Mesendoderm (in vitro differentiated cells): ENCODE data around the gene ALOX5AP.
A peak's percentile ranks its signal among the peaks of the same experiment; 100 is the strongest.

Experiments
- DNase-seq: peaks from one replicate; pipeline ENCODE4 v3.0.0; 2013
- H2AK5ac ChIP-seq: 2 replicates; pipeline ENCODE4 v1.6.1; 2013; ENCODE audit warnings: low read length, inconsistent platforms
- H2BK120ac ChIP-seq: 2 replicates; pipeline ENCODE4 v1.6.1; 2013; ENCODE audit warnings: low read depth, mild to moderate bottlenecking, low read length, moderate library complexity, mixed read lengths
- H2BK15ac ChIP-seq: replicated peaks from 2 replicates; pipeline ENCODE4 v1.6.1; 2013; ENCODE audit warnings: low read depth, mild to moderate bottlenecking, moderate library complexity
- H2BK5ac ChIP-seq: 2 replicates; pipeline ENCODE4 v1.6.1; 2013; ENCODE audit warnings: low read length, inconsistent platforms
- H3K18ac ChIP-seq: 2 replicates; pipeline ENCODE4 v1.6.1; 2013; ENCODE audit warnings: mild to moderate bottlenecking, low read length, mixed read lengths
- H3K23ac ChIP-seq: one replicate; pipeline ENCODE4 v1.6.1; 2013; ENCODE audit warnings: low read length
- H3K27ac ChIP-seq: 2 replicates; pipeline ENCODE4 v1.5.1; 2013; ENCODE audit warnings: low read depth, mild to moderate bottlenecking, inconsistent platforms, low read length, moderate library complexity
- H3K27me3 ChIP-seq: 2 replicates; pipeline ENCODE4 v1.6.1; 2013; ENCODE audit warnings: low read length, control low read depth, mild to moderate bottlenecking, inconsistent platforms; ENCODE audit not compliant: insufficient read depth, poor library complexity
- H3K36me3 ChIP-seq: 2 replicates; pipeline ENCODE4 v1.6.1; 2013; ENCODE audit warnings: low read length, inconsistent platforms; ENCODE audit not compliant: control insufficient read depth, insufficient read depth
- H3K4ac ChIP-seq: one replicate; pipeline ENCODE4 v1.6.1; 2013; ENCODE audit warnings: low read depth, mild to moderate bottlenecking, low read length, moderate library complexity
- H3K4me1 ChIP-seq: 2 replicates; pipeline ENCODE4 v1.6.1; 2013; ENCODE audit warnings: low read depth, low read length, inconsistent platforms; ENCODE audit not compliant: control insufficient read depth
- H3K4me2 ChIP-seq: 2 replicates; pipeline ENCODE4 v1.6.1; 2013; ENCODE audit warnings: low read length
- H3K4me3 ChIP-seq: 2 replicates; pipeline ENCODE4 v1.5.1; 2013; ENCODE audit warnings: mild to moderate bottlenecking, low read length
- H3K56ac ChIP-seq: one replicate; pipeline ENCODE4 v1.6.1; 2013; ENCODE audit warnings: low read length
- H3K79me1 ChIP-seq: 2 replicates; pipeline ENCODE4 v1.6.1; 2013; ENCODE audit warnings: low read length, inconsistent platforms
- H3K79me2 ChIP-seq: 2 replicates; pipeline ENCODE4 v1.6.1; 2013; ENCODE audit warnings: mild to moderate bottlenecking, low read length; ENCODE audit not compliant: control insufficient read depth, insufficient read depth
- H3K9ac ChIP-seq: 2 replicates; pipeline ENCODE4 v1.6.1; 2013; ENCODE audit warnings: low read length, inconsistent platforms
- H4K5ac ChIP-seq: one replicate; pipeline ENCODE4 v1.6.1; 2013; ENCODE audit warnings: low read length
- H4K8ac ChIP-seq: one replicate; pipeline ENCODE4 v1.6.1; 2013; ENCODE audit warnings: low read depth, mild to moderate bottlenecking, control low read depth, low read length, moderate library complexity
- WGBS: extraction: QIAGEN DNeasy Blood & Tissue Kit; methylation state at CpG from one replicate; pipeline ENCODE4 v1.1.7; 2013; ENCODE audit warnings: low lambda C conversion rate, missing lambda C conversion rate; ENCODE audit not compliant: insufficient coverage; ENCODE audit errors: extremely low coverage; 5-methylcytosine and 5-hydroxymethylcytosine counted together

ALOX5AP gene

DNA sequence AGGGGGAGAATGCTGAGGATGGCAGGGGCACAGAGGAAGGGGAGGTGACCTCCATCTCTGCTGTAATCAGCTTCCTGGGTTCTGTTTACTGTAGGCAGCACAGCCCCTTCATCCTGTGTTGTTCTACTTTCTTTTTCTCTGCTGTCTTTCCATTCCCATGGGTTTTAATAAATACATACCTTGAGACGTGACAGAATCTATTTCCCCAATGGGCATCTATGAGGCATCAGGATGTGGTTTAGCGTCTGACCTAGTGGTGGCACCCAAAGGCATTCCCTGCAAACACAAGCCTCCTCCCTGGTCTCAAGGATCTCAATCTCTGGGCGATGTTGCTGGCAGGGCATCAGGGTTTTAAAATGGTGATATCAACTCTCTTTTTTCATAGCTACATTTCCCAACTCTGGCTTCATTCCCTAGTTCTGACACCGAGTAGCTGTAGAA, 60.8 kb downstream of the ALOX5AP start:
- H3K4me1 ChIP-seq = no peaks in the 10 kb centered on the region
- peak overlapping the region; percentile 27 for H3K56ac ChIP-seq
- no peaks in the 10 kb centered on the region for H3K79me2 ChIP-seq
- no peak overlapping the region for H4K8ac ChIP-seq
- H2BK120ac ChIP-seq = no peak overlapping the region
- no CpG with 5 or more reads among the region's 4 CpGs for WGBS
- H2BK15ac ChIP-seq = no peak overlapping the region
- H3K9ac ChIP-seq = no peak overlapping the region
- H3K23ac ChIP-seq = no peak overlapping the region
- no peak overlapping the region for H3K4me2 ChIP-seq
- no peak overlapping the region for H3K27ac ChIP-seq
- no peak overlapping the region for H3K4me3 ChIP-seq
- H3K27me3 ChIP-seq = no peaks in the 10 kb centered on the region
- H2BK5ac ChIP-seq = no peak overlapping the region
- no peak overlapping the region for H2AK5ac ChIP-seq
- H3K36me3 ChIP-seq = no peaks in the 10 kb centered on the region
- H3K79me1 ChIP-seq = no peaks in the 10 kb centered on the region
- H3K18ac ChIP-seq = no peak overlapping the region
- no peak for DNase-seq
- H3K4ac ChIP-seq = no peak overlapping the region
- no peak overlapping the region for H4K5ac ChIP-seq

DNA sequence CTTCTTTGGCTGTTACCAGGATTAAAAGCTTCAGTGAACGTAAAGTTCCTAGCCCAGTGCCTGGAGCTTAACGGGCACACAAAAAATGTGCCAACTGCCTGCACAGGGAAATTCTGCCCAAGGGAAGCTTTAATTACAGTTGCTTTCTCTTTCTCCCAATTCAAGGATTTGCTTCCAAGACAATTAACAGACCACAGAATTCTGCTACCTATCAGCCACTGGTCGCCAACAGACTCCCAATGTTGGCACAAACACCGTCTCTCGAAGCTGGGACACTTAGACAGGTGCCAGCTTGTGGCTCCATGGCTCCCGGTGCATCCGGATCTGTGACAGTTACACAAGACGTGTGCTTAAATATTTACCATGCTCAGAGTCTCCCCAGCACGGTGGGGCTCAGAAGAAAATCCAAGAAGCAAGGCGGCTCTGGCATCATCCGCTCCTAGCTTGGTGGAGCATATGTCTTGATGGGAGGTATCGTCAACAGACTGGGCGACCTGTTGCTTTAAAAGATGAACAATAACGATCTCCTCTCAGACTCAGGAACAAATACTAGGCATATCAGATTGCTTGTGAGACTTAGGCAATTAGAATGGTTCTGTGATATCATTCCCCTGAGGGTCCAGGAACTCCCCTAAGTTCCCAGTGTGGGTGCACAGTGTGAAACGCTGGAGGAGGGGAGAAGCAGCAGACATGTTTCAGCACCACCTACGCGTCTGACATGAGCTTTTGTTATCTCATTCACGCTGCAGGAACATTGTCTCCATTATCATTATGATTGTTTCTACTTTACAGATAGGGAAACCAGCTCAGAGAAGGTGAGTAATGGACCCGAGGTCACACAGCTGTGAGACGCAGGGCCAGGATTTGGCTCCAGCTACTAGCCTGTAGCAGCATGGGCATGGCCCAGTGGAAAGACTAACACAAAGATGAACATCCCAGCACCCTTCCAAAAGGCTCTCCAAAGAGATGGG, 61.6 kb downstream of the ALOX5AP start:
- H3K18ac ChIP-seq = no peak overlapping the region
- no peak overlapping the region for H3K56ac ChIP-seq
- no peak overlapping the region for H3K27ac ChIP-seq
- H3K4me2 ChIP-seq = no peak overlapping the region
- H3K27me3 ChIP-seq = no peaks in the 10 kb centered on the region
- no peak overlapping the region for H3K4ac ChIP-seq
- H3K79me1 ChIP-seq = no peaks in the 10 kb centered on the region
- WGBS = no CpG with 5 or more reads among the region's 20 CpGs
- no peak overlapping the region for H4K8ac ChIP-seq
- H4K5ac ChIP-seq = no peak overlapping the region
- H3K4me3 ChIP-seq = no peak overlapping the region
- H3K23ac ChIP-seq = no peak overlapping the region
- no peaks in the 10 kb centered on the region for H3K36me3 ChIP-seq
- no peaks in the 10 kb centered on the region for H3K79me2 ChIP-seq
- H3K4me1 ChIP-seq = no peaks in the 10 kb centered on the region
- peak; percentile 46 for DNase-seq
- H3K9ac ChIP-seq = no peak overlapping the region
- H2BK5ac ChIP-seq = no peak overlapping the region
- H2BK15ac ChIP-seq = no peak overlapping the region
- no peak overlapping the region for H2BK120ac ChIP-seq
- no peak overlapping the region for H2AK5ac ChIP-seq

DNA sequence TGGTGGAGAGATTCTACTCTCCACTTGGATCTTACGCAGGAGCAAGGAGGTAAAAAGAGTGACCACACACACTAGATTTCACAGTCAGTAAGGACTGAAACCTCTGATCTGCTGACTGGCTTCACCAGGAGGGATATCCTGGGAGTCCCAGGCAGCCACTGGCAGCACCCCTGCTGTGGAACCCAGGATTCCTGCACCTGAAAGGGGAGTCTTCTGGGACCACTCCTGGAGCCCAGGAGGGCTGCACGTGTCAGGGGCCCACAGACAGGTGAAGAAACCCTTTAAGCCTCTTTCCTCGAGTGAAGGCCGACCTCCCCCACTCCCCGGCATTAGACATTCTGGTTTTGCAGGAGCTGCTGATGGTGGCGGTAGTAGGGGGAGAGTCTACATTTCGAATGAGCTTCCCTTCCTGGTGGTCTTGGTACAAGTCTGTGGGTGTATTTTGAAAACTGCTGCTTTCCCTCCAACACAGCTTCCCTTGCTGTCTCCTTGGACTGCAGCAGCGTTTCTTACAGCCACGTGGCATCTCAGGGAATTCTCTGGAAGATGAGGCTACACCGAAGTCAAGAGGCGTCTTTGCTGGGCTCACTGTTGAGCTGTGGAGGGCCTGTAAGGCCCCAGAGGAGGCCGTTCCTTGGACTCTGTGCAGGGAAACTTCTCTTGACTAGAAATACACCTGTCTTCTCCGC, 62.6 kb downstream of the ALOX5AP start:
- Histone ChIP-seq H2BK15ac (no peak overlapping the region), H2BK120ac (no peak overlapping the region)

DNA sequence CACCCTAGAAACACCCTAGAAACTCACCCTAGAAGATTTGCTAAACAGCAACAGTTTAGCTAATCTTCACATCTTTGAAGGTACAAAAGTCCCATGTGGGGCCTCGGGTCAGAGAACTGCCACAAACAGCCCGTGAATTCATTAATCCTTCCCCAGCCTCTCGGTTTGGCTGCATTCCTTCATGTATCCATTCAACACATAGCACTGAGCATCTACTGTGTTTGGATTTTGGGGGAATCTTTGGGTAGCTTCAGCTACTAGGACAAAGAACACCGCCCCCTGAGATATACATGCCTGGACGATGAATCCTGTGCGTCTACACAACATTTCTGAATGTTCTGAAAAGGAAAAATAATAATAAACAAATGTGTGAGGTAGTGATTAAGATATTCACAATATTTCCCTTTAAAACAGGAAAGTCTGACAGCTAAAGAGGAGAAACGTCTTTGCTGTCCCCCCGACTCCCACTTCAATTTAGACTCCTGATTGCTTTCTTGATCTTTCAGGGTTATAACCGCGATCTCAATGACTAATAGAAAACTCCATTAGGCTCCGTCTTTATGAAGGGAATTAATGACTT, 63.5 kb downstream of the ALOX5AP start:
- Histone ChIP-seq H3K36me3 (no peaks in the 10 kb centered on the region), H3K27ac (no peak overlapping the region), H3K23ac (no peak overlapping the region), H2AK5ac (no peak overlapping the region), H3K56ac (no peak overlapping the region), H4K8ac (no peak overlapping the region), H3K4ac (no peak overlapping the region), H4K5ac (no peak overlapping the region), H2BK5ac (no peak overlapping the region), H3K4me3 (no peak overlapping the region), H3K18ac (peak overlapping the region; percentile 2), H2BK120ac (no peak overlapping the region), H3K4me1 (no peaks in the 10 kb centered on the region), H3K79me2 (no peaks in the 10 kb centered on the region), H3K9ac (no peak overlapping the region), H3K79me1 (no peaks in the 10 kb centered on the region), H2BK15ac (no peak overlapping the region), H3K27me3 (no peaks in the 10 kb centered on the region), H3K4me2 (no peak overlapping the region)
- DNase-seq = no peak
- no CpG with 5 or more reads among the region's 11 CpGs for WGBS

More for the DNA sequence above, 62.6 kb downstream of the ALOX5AP start:
- H3K79me2 ChIP-seq = no peaks in the 10 kb centered on the region
- no peak overlapping the region for H4K8ac ChIP-seq
- WGBS = no CpG with 5 or more reads among the region's 13 CpGs
- H3K27ac ChIP-seq = no peak overlapping the region
- no peaks in the 10 kb centered on the region for H3K4me1 ChIP-seq
- H3K23ac ChIP-seq = no peak overlapping the region
- H4K5ac ChIP-seq = no peak overlapping the region
- no peak overlapping the region for H3K4me3 ChIP-seq
- H2AK5ac ChIP-seq = no peak overlapping the region
- no peak for DNase-seq
- no peak overlapping the region for H3K4ac ChIP-seq
- H3K4me2 ChIP-seq = no peak overlapping the region
- no peaks in the 10 kb centered on the region for H3K27me3 ChIP-seq
- no peaks in the 10 kb centered on the region for H3K79me1 ChIP-seq
- peak overlapping the region; percentile 2 for H3K18ac ChIP-seq
- peak overlapping the region; percentile 40 for H3K56ac ChIP-seq
- no peaks in the 10 kb centered on the region for H3K36me3 ChIP-seq
- H3K9ac ChIP-seq = no peak overlapping the region
- no peak overlapping the region for H2BK5ac ChIP-seq

DNA sequence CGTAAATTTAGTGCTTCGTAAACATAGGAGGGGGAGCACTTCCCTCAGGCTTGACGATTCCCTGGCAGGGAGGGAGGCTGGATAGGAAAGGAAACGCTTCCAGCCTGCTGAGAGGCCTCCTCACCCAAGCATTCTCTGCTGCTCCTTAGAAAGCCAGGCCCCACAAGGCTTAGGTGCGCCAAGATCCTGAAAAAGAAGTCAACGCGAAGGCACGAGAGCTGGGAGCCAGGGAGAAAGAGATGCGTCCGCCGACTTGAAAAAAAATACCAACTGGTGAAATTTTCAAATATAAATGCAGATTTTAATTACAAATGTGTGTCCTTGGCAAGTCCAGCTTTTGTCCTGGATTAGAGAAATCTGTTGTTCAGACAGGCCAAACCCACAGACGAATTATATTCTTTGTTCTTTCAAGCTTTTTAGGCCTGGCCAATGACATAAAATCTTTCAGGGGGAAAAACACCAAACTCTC, 64.0 kb downstream of the ALOX5AP start:
- H3K23ac ChIP-seq = no peak overlapping the region
- H3K9ac ChIP-seq = no peak overlapping the region
- no peaks in the 10 kb centered on the region for H3K79me2 ChIP-seq
- no peak overlapping the region for H2AK5ac ChIP-seq
- no peak overlapping the region for H4K8ac ChIP-seq
- no peak overlapping the region for H2BK5ac ChIP-seq
- H3K27me3 ChIP-seq = no peaks in the 10 kb centered on the region
- no peak overlapping the region for H3K27ac ChIP-seq
- H3K4me1 ChIP-seq = no peaks in the 10 kb centered on the region
- H3K56ac ChIP-seq = no peak overlapping the region
- H3K4me2 ChIP-seq = no peak overlapping the region
- H4K5ac ChIP-seq = no peak overlapping the region
- no peak overlapping the region for H2BK15ac ChIP-seq
- no peak overlapping the region for H3K4me3 ChIP-seq
- no peaks in the 10 kb centered on the region for H3K79me1 ChIP-seq
- no peak overlapping the region for H2BK120ac ChIP-seq
- H3K36me3 ChIP-seq = no peaks in the 10 kb centered on the region
- WGBS = no CpG with 5 or more reads among the region's 12 CpGs
- DNase-seq = peak; percentile 15
- H3K4ac ChIP-seq = no peak overlapping the region
- H3K18ac ChIP-seq = no peak overlapping the region
